Activated gamma-delta T cell (primary cell): Measurements from ENCODE around the gene WWOX.

Source experiments
- DNase-seq: peaks from one replicate; lab custom pipeline; 2025; lab: John Stamatoyannopoulos, UW

WWOX gene

DNA sequence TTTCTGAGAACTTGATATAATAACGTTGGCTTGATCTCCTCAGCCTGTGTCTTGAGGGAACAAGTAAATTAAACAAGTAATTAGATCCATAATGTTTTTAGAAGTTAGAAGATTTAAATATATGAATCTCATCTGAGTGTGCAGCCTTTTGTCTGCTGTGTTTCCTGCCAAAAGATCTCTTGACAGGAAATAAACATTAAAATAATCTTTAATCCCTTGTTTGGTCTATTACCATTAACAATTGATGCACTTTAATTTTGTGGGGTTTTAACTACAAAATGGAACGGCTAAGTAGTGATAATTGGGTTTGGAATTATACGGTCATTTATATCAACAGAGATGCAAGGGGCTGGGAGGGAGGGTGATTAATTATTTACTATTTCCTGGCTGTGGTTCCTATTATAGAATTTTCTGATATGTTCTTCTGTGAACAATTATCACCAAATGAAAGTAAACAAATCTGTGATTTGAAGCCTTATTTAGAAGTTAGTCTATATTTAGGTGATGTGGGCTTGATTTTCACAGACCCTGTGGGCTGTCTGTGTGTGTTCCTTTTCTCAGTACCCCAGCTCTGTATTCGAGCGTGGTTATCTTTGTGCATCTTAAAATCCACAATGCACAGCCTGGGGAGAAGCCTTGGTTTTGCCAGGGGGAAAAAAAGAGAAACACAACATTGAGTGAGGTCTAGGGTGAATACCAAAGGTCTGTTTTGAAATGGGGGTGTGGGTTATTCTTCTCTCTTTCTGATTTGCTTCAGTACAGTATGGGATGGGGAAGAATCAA lies 556.1 kb downstream of the WWOX start:
- no peak for DNase-seq

DNA sequence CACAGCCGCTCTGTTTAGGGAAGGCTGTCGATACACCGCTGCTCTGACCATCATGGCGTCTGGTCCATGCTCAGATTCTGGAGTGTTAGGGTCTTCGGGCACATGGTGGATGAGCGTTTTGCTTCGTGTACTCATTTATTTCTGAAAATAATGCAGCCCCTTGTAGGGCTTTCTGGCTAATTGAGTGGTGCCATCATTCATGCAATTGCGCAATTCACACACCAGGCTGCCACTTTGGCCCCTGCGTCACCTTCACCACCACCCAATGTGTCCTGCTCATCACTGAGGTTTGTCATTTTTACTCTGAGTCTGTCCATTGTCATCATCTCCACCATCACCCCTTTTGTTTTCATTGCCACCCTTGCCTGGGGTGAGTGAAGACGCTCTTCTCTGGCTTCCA lies 557.4 kb downstream of the WWOX start:
- no peak for DNase-seq

DNA sequence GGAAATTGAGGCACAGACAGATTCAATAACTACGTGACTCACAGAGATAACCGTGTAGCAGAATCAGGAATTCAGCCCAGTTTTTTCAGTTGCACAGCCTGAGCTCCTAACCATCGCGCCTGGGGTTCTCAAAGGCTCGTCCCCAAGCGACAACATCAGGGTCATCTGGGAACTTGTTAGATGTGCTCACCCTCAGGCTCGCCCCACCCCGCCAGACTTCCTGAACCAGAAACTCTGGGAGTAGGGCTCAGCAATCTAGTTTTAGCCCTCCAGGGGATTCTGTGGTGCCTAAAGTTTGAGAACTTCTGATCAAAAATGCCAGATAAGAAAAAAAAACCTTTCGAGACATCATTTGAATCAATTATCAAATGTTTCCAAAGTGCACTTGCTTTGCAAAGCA lies 559.8 kb downstream of the WWOX start:
- DNase-seq = no peak

DNA sequence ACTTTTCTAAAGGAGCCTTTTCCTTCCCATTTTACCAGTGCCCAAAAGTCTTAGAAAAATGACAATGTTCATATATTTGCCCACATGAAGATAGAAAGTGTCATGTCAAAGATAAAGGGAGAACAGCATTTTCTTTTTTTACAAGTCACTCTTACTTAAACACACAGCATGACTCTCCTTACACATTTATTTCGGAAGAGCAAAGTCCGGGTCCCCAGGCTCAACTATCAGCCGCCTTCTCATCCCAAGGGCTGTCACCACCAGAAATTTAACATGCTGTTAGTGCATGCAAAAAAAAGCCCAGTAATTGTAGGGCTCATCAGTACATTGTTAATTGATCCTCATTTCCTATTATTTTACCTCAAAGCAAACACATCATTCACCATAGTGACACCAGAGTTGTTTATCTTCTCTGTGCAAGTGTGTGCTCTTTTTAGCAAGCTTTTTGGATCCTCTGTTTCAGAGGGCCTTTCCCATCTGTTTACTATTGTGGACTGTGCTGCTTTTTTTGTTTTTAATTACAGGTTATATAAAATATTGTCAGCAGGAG lies 560.3 kb downstream of the WWOX start:
- no peak for DNase-seq

DNA sequence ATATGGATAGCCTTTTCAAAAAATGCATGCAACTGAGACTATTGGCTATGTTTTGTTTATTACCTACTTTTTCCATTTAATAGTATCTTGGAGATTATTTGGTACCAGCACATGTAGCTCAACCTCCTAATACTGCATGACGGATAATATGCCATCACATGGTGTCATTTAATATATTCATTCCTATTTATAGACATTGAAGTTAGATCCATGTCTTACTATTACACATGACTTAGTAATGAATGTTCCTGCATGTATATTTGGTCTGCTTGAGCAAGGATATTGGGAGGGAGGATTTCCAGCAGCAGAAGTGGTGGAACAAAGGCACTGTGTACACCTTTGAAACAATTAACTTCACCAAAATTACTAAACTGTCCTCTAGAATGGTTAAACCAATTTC lies 561.3 kb downstream of the WWOX start:
- DNase-seq = no peak

DNA sequence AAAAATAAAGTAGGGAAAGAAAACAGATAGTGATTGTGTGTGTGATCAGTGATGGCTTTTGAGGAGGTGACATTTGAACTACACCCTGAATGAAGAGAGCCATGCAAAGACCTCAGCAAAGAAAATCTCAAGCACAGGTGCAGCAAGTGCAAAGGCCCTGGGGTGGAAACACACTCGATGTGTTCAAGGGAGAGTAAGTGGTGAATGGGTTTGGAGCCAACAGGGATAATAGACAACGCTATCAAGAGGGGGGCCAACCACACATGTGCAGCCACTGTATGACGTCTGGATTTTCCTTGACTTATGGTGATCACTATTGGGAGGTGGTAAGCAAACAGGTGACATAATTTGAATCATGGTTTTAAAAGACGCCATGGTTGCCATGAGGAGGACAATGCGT lies 564.2 kb downstream of the WWOX start:
- no peak for DNase-seq

DNA sequence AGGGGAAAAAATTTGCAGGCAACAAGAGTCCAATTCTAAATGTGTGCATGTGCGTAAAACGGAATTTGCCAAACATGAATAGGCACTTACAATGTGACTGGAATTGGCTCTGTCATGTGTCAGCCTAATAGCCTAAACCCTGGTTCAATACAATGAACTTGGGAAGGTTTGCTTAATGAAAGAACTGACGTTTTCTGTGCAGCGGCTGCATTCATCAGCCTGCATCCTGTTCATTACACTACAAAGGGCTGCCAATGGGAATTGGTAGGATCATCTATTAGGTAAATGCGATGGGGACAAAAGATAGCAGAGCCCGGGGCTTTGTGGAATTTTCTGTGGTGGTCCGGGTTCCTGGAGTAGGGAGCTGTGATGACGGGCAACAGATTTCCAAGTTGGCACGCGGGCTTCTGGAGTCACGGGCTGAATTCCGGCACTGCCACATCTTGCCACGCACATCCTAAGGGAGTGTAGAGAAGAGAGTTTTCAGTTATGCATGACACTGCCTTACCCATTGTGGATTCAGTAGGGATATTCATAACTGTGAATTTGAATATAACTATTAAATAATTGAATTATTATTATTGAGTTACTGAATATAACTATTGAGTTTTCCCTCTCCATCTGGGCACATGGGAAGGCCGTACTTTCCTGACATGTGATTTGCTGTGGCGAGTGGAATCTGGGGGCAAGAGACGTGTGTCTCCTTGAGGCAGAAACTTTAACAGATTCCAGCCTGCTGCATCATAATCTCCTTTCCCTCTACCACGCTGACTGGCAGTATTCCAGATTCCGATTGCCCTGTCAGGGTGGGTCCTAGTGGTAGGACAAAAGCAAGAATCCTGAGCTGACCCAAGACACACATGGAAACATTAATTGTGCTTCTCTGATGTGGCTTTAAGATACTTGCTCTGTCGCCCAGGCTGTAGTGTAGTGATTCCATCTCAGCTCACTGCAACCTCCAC lies 565.6 kb downstream of the WWOX start:
- no peak for DNase-seq

DNA sequence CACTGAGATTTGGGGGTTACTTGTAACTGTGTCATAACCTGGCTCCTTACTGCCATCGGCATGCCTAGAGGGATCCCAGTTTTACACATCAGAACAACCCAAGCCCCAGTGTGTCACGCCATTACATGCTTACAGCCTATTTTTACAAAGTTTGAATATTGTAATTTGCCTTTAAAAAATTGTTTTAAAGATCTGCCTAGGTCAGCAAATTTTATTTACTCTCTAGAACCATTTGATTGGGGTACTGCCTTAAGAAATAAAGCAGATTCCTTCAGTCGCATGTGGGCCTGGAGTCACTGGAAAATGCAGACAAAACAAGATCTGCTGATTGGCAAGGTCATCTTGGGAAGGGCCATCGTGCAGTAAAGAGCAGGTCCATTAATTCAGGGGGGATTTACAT lies 566.9 kb downstream of the WWOX start:
- no peak for DNase-seq

DNA sequence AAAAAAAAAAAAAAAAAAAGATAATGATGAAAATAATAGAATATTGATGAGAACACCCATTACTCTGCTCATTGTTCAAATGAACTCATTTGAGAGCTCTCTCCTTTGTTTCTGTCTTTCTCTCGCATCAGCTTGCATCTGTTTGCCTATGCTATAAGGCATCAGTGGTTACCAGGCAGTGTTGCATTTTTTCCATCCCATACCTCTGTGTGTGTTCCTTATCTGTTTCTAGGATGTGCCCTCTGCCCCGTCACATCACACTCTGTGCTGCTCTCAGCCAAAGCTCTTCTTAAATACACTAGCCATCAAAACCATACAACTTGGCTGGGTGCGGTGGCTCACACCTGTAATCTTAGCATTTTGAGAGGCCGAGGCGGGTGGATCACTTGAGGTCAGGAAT lies 568.2 kb downstream of the WWOX start:
- DNase-seq = no peak

DNA sequence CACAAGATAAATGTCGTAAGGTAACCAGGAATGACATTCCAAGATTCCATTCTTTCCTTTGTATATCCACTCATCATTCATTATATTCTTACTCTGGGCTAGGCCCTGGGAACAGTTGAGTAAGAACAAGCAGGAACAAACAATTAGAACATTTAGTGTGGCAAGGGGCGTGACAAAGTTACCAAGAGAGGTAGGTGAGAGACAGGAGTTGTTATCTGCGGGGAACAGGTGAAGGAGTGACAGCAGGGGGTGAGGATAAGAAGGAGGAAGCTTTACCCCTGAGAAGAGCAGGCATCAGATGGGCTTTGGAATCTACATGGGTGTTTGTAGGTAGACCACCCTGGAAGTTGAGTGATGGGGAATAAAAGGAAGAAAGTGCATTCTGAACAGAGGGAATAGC lies 568.9 kb downstream of the WWOX start:
- DNase-seq = no peak

DNA sequence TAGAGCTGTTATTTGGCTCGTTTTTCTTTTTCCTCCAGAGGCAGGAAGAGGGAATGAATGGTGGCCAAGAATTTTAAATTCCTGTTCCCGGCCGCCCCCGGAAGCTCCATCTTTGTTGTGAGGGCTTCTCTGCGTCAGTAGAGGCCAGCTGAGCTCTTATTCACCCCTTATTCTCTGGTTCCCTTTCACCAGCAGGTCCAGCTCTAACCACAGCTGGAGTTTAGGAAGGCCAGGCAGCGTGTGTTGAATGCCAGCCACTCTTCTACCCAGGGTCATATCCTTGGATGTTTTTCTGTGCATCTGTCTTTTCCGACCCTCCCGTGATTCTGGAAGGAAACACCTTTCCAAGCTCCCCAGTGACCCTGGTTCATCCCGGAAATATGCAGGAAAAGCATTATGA lies 570.5 kb downstream of the WWOX start:
- DNase-seq = no peak

DNA sequence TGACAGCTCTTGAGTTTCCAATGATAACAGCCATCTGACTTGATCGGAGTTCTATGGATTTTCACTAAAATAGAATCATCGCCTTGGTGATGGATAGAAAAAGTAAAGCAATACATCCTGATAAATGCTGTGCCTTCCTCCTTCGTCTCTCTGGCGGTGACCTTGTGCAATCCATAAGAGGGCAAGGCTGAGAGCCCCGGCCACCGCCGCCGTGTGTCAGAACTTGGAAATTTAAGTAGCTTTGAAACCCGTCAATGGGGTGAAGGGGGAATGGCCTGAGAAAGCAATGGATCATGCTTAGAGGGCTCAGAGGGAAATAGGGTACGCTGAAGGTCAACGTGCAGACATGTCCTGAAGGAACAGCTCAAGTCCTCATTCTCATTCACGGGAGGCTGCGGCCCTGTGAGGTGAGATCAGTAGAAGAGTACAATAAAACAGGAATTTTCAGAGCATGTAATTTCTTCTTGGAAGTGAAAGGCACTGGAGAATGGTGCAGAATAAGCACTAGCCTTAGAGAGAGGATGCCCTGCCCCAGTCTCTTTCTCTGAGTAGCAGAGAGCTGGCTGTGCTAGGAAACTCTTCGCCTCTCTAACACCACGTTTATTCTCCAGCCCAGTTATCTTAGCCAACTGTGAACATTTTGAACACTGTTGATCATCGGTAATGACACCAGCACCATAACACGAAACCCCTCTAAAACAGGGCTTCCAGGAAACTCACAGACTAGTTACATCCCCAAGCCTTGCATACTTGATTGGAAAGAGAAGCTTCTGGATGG lies 573.5 kb downstream of the WWOX start:
- DNase-seq = no peak

DNA sequence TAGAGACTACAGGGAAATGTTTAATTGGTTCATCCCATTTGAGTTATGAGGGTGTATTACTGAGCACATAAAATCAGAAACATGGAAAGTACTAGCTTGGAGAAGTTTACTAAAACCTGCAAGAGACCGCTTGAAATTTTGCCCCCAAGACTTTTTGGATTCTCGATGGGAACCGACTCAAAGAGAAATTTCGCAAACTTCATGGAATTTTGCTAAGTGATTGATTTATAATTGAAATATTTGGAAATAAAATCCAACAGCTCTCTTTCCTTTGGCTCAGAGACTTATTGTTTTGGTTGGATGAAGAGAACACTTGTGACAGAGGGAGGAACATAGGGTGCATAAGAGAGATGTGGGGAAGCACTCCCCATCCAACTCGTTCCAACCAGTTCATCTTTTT lies 574.4 kb downstream of the WWOX start:
- no peak for DNase-seq

DNA sequence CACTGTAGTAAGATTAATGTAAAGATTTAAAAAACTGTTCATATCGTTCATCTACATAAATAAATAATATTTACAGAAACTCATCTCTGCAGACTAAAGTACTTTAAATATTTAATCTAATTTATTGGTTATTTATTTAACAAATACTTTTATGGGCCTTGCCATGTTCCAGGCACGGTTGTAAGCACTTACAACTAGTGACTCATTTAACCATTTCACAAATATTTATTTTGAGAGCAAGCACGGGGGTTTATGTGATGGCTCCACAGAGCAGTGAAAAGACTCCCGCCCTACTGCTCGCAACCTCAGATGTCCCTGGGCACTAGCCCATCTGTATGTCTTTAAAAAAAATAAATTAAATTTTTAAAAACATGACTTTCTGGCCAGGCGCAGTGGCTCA lies 575.9 kb downstream of the WWOX start:
- no peak for DNase-seq

DNA sequence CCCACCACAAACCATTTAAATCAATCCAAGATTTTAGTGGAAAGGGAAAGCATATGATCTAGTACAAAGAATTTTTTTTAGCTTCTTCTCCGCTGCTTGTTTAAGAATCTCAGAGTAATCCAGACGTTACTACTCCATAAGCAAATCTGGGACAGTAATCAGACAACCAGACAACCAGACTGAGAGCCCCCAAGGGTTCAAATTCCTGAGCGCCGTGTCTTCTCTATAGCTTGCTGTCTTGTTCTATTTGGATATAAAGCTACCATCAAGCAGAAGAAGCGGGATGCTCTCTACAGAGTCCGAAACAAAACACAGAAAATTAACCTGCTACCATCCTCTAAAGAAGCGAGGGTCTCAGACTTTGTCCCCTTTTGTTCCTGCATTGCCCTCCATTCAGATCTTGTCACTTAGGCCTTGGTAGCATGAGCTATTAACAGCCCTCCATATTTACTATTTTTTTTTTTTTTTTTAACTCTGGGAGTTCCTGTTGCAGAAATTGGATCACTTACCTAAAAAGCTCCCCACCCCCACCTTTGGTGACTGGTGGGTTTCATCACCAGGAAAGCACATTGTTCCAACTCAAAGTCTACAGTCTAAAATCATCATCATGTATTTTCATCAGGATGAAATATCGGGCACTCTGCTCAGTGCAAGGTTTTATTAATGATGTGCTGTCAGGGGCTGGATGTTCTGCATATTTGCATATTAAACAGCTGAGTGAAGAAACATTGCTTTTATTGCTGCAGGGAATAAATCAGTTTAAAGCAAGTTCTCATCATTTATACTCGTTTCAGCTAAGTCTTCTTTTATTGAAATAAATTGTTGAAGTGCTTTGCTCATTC lies 576.7 kb downstream of the WWOX start:
- no peak for DNase-seq

DNA sequence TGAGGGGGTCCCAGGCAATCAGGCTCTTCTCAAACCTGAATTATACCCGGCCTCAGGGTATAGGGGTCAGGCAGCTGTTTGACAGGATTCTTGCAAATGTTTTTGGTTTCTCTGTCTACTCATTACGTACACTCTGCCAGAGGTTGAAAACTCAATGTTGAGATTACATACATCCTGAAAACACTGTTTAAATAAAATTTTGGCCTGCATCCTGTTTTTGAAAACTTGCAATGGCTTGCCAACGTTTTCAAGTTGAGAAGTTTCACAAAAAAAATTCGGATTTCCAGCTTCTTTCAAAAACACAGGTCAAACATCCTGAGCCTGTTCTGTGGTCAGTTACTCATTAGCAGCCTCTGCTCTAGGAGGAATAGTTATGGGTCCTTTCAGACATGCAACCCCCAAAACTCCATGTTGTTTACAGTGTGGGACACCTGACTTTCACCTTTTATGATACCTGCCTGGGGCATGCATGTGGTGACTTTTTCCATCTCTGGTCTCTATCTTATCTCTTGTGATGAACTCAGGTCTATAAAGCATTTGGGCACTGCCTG lies 577.8 kb downstream of the WWOX start:
- no peak for DNase-seq

DNA sequence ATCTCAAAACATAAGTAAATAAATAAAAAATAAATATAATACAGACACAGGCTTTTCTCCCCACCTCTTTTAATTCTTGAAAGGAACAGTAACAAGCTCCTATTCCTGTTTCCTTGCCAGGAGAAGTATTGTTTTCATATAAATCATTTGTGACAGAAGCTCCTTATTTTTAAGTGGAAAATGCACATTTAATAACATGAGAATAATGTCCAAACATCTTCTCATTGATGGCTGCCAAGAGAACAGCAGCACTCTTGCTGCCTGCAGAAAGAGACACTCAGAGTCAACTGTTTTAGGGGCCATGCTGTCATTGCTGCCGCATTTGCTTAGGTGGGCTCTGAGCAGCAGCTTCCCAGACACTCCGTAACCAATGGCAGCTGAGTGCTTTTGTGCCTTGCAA lies 580.1 kb downstream of the WWOX start:
- DNase-seq = no peak

DNA sequence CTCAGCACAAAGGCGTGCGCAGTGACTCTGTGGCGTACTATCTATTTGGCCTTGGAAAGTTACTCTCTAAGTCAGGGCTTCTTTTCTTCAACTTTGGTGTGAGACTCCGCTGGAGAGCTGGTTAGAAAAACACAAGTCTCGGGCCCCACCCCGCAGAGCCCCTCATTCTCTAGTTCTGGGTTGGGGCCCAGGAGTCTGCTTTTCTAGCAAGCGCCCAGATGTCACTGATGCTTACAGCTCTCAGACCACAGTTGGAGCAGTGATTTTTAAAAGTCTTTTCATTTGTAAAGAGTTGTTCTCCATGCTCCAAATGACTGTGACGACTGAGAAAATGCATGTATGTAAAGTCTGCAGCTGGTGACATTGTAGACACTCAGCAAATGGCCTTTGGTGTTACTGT lies 582.3 kb downstream of the WWOX start:
- no peak for DNase-seq

DNA sequence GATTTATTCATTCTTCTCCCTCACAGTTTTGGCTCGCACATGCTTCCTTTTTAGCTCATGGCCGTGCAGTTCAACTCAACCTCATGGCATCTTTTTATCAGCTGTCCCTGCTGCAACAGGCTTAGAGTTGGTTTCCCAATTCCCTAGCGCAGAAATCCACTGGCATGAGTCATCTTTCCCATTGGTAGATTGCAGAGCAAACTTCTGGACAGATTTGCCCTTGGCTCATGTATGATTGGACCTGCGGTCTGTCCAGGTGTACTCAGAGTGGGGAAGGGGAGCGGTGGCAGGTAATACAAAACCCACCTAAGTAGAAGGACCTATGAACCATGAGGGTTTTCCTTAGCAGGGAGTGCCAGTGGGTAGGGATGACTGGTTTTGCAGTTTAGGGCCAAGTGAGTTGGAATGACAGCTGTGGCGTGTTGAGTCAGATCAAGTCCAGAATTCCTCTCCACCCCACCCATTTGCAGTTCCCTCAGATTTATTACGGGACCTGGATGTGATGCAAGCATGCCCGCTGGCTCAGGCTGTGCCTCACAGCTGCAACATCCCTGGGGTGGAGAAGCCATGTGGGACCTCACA lies 584.7 kb downstream of the WWOX start:
- DNase-seq = no peak

DNA sequence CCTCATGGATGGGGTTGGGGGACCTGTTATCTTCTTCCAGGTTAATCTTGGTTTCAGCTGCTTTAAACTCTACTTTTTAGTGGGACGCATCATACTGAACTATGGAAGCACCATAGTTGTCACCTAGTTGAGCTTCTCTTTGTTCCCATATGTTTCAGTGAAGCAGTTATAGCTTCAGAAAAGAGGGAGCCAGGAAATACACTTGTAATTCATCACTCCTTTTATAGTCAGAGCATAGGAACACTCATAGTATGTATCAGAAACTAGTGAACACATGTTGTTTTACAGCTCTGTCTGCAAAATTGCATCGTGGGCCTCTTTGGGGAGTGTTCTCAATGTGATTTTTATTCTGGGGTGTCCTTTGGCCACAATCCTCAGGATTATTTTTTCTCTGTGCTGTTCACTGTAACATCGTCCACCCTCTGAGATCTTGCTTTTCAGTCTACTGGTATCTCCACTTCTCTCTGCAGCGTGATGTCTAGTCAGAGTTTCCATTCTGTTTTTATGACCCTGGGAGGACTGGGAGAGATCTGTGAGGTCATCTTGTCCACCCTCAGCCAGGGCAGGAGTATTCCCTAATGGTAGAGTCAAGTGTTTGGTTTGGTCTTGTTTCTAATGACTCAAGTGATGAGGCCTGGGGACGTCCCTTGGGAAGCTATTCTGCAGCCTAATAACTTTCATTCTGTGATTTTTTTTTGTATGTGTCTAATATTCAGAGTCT lies 585.4 kb downstream of the WWOX start:
- DNase-seq = no peak
